CD8-positive, alpha-beta memory T cell (primary cell): ENCODE data around the gene TSPAN31. TPM values are rescaled to one million over a fixed set of nuclear protein-coding genes. Genes with fewer than 3 reads are reported as not detected.

ENCODE experiments used
- CTCF ChIA-PET: fragments of 350-600 bp; sonication (Branson Sonifier 250); formaldehyde crosslinking; loops from one replicate; lab custom pipeline; 2021; ENCODE audit warnings: antibody characterized with exemption; lab: Charles Lee
- POLR2A ChIA-PET: fragments of 350-600 bp; sonication (Branson Sonifier 250); formaldehyde crosslinking; loops from one replicate; lab custom pipeline; 2021; ENCODE audit warnings: antibody characterized with exemption; lab: Charles Lee
- DNase-seq, 5 donors: peaks; one replicate each; pipeline versions ENCODE4 v3.0.0 to v3.0.0-alpha.2; 2020 to 2022; ENCODE audit warnings: mixed read lengths in 1 of 5
- H3K27ac ChIP-seq: one replicate; pipeline ENCODE4 v1.7.0; 2013; ENCODE audit warnings: low read depth, mild to moderate bottlenecking, low read length, moderate library complexity
- H3K27me3 ChIP-seq: 2 replicates; pipeline ENCODE4 v1.7.0; 2013; ENCODE audit warnings: low read length, mild to moderate bottlenecking; ENCODE audit not compliant: insufficient read depth, poor library complexity, severe bottlenecking
- H3K36me3 ChIP-seq: 2 replicates; pipeline ENCODE4 v1.7.0; 2013; ENCODE audit warnings: mild to moderate bottlenecking, low read length, moderate library complexity; ENCODE audit not compliant: insufficient read depth
- H3K4me1 ChIP-seq: 2 replicates; pipeline ENCODE4 v1.7.0; 2013; ENCODE audit warnings: mild to moderate bottlenecking, low read length, moderate library complexity; ENCODE audit not compliant: insufficient read depth
- H3K4me3 ChIP-seq: 2 replicates; pipeline ENCODE4 v1.7.0; 2013; ENCODE audit warnings: mild to moderate bottlenecking, low read length
- H3K9me3 ChIP-seq: 2 replicates; pipeline ENCODE4 v1.7.0; 2013; ENCODE audit warnings: mild to moderate bottlenecking, low read length
- H3K27ac Mint-ChIP-seq, 8 donors: one replicate each; pipeline ENCODE4 v1.8.0; 2020 to 2021; ENCODE audit warnings: mixed read lengths in 8 of 8, mild to moderate bottlenecking in 6 of 8, inconsistent platforms in 3 of 8, moderate library complexity in 3 of 8
- H3K27me3 Mint-ChIP-seq, 2 donors: one replicate each; pipeline ENCODE4 v1.8.0; 2020 to 2021; ENCODE audit warnings: mixed read lengths in 2 of 2, mild to moderate bottlenecking in 1 of 2, moderate library complexity in 1 of 2
- H3K36me3 Mint-ChIP-seq, 3 donors: one replicate each; pipeline ENCODE4 v1.8.0; 2020 to 2021; ENCODE audit warnings: mixed read lengths in 3 of 3, inconsistent platforms in 1 of 3, mild to moderate bottlenecking in 1 of 3
- H3K4me1 Mint-ChIP-seq, 3 donors: one replicate each; pipeline ENCODE4 v1.8.0; 2020 to 2021; ENCODE audit warnings: mixed read lengths in 3 of 3, inconsistent platforms in 1 of 3, mild to moderate bottlenecking in 1 of 3
- H3K4me3 Mint-ChIP-seq, 7 donors: one replicate each; pipeline ENCODE4 v1.8.0; 2020 to 2021; ENCODE audit warnings: mixed read lengths in 7 of 7, mild to moderate bottlenecking in 6 of 7, moderate library complexity in 4 of 7, inconsistent platforms in 2 of 7
- H3K9me3 Mint-ChIP-seq, 5 donors: one replicate each; pipeline ENCODE4 v1.8.0; 2020 to 2022; ENCODE audit warnings: mixed read lengths in 5 of 5, mild to moderate bottlenecking in 3 of 5, moderate library complexity in 2 of 5, inconsistent platforms in 1 of 5
- polyA plus RNA-seq: library from polyadenylated mRNA; unstranded; fragments of 300-500 nt; fragmentation: Illumina TruSeq; gene quantifications from one replicate; pipeline ENCODE4 v1.2.3, GENCODE V29; 2021
- total RNA-seq, 2 experiments: library from RNA; stranded (reverse); gene quantifications; one replicate each; pipeline ENCODE4 v1.2.3, GENCODE V29; 2021

The TSPAN31 gene, protein sequence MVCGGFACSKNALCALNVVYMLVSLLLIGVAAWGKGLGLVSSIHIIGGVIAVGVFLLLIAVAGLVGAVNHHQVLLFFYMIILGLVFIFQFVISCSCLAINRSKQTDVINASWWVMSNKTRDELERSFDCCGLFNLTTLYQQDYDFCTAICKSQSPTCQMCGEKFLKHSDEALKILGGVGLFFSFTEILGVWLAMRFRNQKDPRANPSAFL
- 10 to 100 TPM; 12.0 to 13.0 TPM for total RNA-seq
- polyA plus RNA-seq: 46.9 TPM

DNA sequence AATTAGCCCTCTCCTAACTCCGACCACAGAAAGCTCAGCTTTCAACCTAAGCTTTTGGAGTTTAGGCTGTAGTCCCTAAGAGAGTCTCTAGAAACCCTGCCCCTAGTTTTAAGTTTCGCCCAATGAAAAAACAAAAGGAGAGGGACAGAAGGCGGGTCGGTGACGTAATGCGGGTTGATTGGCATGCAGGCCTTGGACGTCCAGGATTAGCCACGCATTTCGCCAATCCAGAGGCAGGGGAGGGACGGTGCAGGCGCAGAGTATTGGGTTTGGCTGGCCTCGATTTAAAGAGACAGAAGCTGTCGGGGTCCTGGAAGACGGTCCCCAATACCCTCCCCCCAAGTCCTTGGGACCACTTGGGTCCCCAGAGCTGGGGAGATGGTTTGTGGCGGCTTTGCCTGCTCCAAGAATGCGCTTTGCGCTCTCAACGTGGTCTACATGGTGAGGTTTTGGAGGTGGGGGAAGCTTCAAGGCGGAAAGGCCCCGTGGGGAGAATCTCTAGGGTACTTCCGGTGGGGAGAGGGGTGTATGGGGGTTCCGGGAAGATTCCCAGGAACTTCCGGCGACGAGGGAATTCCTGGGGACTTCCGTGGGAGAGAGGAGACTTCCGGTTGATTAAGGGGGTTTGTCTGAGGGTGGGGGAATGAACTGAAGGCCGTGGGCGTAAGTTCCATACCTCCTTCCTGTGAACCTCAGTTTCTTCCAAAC is at the start of gene TSPAN31:
TSS of gene TSPAN31 (plus strand) at position 263 of the 708 bp plus-strand sequence. CDS start at position 379, 116 bp downstream.
- peak within 1 kb of the TSS; percentile 85 to 96 (median 90) for H3K4me3 Mint-ChIP-seq
- peak within 1 kb of the TSS; percentile 84 to 99 (median 97) for H3K27ac Mint-ChIP-seq
- H3K9me3 Mint-ChIP-seq: no peaks in the 10 kb centered on the region
- peak within 1 kb of the TSS; percentile 74 for H3K4me3 ChIP-seq
- H3K9me3 ChIP-seq: no peaks in the 10 kb centered on the region
- H3K4me1 Mint-ChIP-seq: peaks cover 45 to 60% (median 51%) of the 10 kb centered on the region in 3 donors
- POLR2A ChIA-PET: interaction anchor here (0.6 to 1.5 kb wide), 6 partner anchors 12 to 28 kb away, joined by 3 to 7 read pairs (median 4); partner anchors contain the start of gene EEF1AKMT3
- peaks cover 19% of the 10 kb centered on the region for H3K36me3 ChIP-seq
- H3K27ac ChIP-seq: peak within 1 kb of the TSS; percentile 89
- H3K27me3 ChIP-seq: no peaks in the 10 kb centered on the region
- peaks cover 44% of the 10 kb centered on the region for H3K4me1 ChIP-seq
- peak; percentile 92 to 96 (median 93) for DNase-seq
- H3K27me3 Mint-ChIP-seq: peaks cover 0 to 5% of the 10 kb centered on the region in 2 donors
- H3K36me3 Mint-ChIP-seq: peaks cover 0 to 45% (median 10%) of the 10 kb centered on the region in 3 donors
- CTCF ChIA-PET: interaction anchor here (0.7 to 2.2 kb wide), 8 partner anchors 9 to 265 kb away, joined by 3 to 8 read pairs (median 4); partner anchors contain the start of genes ARHGAP9 and PIP4K2C

DNA sequence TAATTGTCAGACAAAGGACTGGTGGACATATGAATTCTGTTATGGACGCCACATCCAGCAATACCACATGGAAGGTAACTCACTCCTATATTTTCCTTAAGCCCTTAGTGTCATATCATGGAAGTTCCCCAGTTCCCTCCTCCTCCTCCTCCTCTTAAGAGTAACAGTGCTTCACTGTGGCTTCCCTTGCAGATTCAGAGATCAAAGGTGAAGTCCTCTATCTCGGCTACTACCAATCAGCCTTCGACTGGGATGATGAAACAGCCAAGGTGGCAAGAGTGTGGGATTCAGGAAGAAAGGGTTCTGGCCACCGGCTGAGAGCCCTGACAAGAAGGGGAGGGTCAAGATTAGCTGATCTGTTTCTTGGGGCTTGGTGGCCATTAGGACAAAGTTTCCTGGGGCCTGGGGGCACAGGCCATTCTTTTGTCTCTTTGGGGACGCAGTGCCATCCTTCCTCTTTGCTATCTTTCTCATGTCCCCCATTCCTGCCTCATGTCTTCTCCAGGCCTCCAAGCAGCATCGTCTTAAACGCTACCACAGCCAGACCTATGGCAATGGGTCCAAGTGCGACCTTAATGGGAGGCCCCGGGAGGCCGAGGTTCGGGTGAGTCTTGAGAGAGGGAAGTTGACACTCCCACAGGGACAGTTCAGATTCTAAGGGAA is 48.9 kb upstream of the TSPAN31 start:
- no peak for DNase-seq
- peak overlapping the region in 4 of 8 donors; percentile 13 to 75 (median 28) for H3K27ac Mint-ChIP-seq
- H3K4me3 ChIP-seq: no peak overlapping the region
- peaks cover 2 to 3% of the 10 kb centered on the region in 2 donors for H3K27me3 Mint-ChIP-seq
- H3K27ac ChIP-seq: no peak overlapping the region
- H3K4me1 Mint-ChIP-seq: peaks cover 6 to 38% (median 32%) of the 10 kb centered on the region in 3 donors
- H3K9me3 ChIP-seq: no peaks in the 10 kb centered on the region
- ChIA-PET POLR2A (no interaction called here), CTCF (no interaction called here)
- H3K4me1 ChIP-seq: peaks cover 18% of the 10 kb centered on the region
- H3K36me3 ChIP-seq: peaks cover 24% of the 10 kb centered on the region
- H3K36me3 Mint-ChIP-seq: peaks cover 6 to 50% (median 28%) of the 10 kb centered on the region in 3 donors
- peak overlapping the region in 5 of 7 donors; percentile 29 to 65 (median 44) for H3K4me3 Mint-ChIP-seq
- H3K9me3 Mint-ChIP-seq: no peaks in the 10 kb centered on the region
- H3K27me3 ChIP-seq: no peaks in the 10 kb centered on the region

GRCh38 chr12:57697076-57697475 is 47.8 kb upstream of the TSPAN31 start:
- Histone ChIP-seq H3K27ac (no peak overlapping the region), H3K9me3 (no peaks in the 10 kb centered on the region), H3K27me3 (no peaks in the 10 kb centered on the region), H3K4me1 (peaks cover 18% of the 10 kb centered on the region), H3K4me3 (no peak overlapping the region), H3K36me3 (peaks cover 24% of the 10 kb centered on the region)
- ChIA-PET POLR2A (no interaction called here), CTCF (no interaction called here)
- Mint-ChIP-seq H3K4me1 (peaks cover 6 to 39% (median 32%) of the 10 kb centered on the region in 3 donors), H3K4me3 (peak overlapping the region in 1 of 7 donors; percentile 55), H3K27ac (peak overlapping the region in 3 of 8 donors; percentile 12 to 58 (median 43)), H3K36me3 (peaks cover 6 to 54% (median 28%) of the 10 kb centered on the region in 3 donors), H3K27me3 (no peaks in the 10 kb centered on the region), H3K9me3 (no peaks in the 10 kb centered on the region)
- DNase-seq: no peak

- Mint-ChIP-seq H3K27ac (peak overlapping the region in 2 of 8 donors; percentile 36 to 46), H3K36me3 (peaks cover 16 to 67% (median 35%) of the 10 kb centered on the region in 3 donors), H3K9me3 (peaks cover 0 to 3% (median 0%) of the 10 kb centered on the region in 5 donors), H3K4me3 (peak overlapping the region in 2 of 7 donors; percentile 1 to 2), H3K4me1 (peaks cover 6 to 48% (median 37%) of the 10 kb centered on the region in 3 donors), H3K27me3 (no peaks in the 10 kb centered on the region)
- ChIA-PET CTCF (interaction anchor here (1.0 kb wide), 1 partner anchor 85 kb away, joined by 3 read pairs; the partner anchor contains the start of gene TSFM), POLR2A (no interaction called here)
- no peaks in the 10 kb centered on the region for H3K27me3 ChIP-seq
- H3K36me3 ChIP-seq: peaks cover 26% of the 10 kb centered on the region
- no peak overlapping the region for H3K27ac ChIP-seq
- H3K9me3 ChIP-seq: no peaks in the 10 kb centered on the region
- DNase-seq: no peak
- peaks cover 14% of the 10 kb centered on the region for H3K4me1 ChIP-seq
- H3K4me3 ChIP-seq: no peak overlapping the region
Observed at GRCh38 chr12:57698414-57698813, 46.4 kb upstream of the TSPAN31 start.

- Mint-ChIP-seq H3K27ac (peak overlapping the region in 1 of 8 donors; percentile 52), H3K4me1 (peaks cover 6 to 48% (median 37%) of the 10 kb centered on the region in 3 donors), H3K36me3 (peaks cover 31 to 83% (median 41%) of the 10 kb centered on the region in 3 donors), H3K4me3 (peak overlapping the region in 1 of 7 donors; percentile 17), H3K9me3 (peaks cover 5 to 9% (median 6%) of the 10 kb centered on the region in 5 donors), H3K27me3 (no peaks in the 10 kb centered on the region)
- Histone ChIP-seq H3K4me1 (peaks cover 4% of the 10 kb centered on the region), H3K4me3 (no peak overlapping the region), H3K27ac (no peak overlapping the region), H3K36me3 (peaks cover 35% of the 10 kb centered on the region), H3K27me3 (no peaks in the 10 kb centered on the region), H3K9me3 (peaks cover 3% of the 10 kb centered on the region)
- no peak for DNase-seq
- ChIA-PET POLR2A (no interaction called here), CTCF (no interaction called here)
Observed at GRCh38 chr12:57700317-57700716, 44.5 kb upstream of the TSPAN31 start.

DNA sequence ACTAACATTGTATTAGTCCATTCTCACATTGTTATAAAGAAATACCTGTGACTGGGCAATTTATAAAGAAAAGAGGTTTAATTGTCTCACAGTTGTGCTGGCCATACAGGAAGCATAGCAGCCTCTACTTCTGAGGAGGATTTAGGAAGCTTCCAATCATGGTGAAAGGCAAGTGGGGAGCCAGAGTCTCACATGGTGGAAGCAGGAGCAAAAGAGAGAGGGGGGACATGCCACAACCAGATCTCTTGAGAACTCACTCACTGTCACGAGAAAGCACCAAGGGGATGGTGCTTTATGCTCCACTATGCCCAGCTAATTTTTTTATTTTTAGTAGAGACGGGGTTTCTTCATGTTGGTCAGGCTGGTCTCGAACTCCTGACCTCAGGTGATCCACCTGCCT is 37.6 kb upstream of the TSPAN31 start:
- H3K9me3 ChIP-seq: peaks cover 3% of the 10 kb centered on the region
- H3K27me3 ChIP-seq: no peaks in the 10 kb centered on the region
- Mint-ChIP-seq H3K9me3 (peaks cover 5 to 9% (median 6%) of the 10 kb centered on the region in 5 donors), H3K27me3 (peaks cover 0 to 1% of the 10 kb centered on the region in 2 donors), H3K4me1 (peaks cover 6 to 13% (median 10%) of the 10 kb centered on the region in 3 donors), H3K27ac (peak overlapping the region in 3 of 8 donors; percentile 31 to 48 (median 38)), H3K36me3 (peaks cover 30 to 70% (median 30%) of the 10 kb centered on the region in 3 donors), H3K4me3 (no peak overlapping the region)
- no peak overlapping the region for H3K27ac ChIP-seq
- H3K4me3 ChIP-seq: no peak overlapping the region
- DNase-seq: no peak
- CTCF ChIA-PET: interaction anchor here (0.8 kb wide), 1 partner anchor 13 kb away, joined by 3 read pairs; the partner anchor contains the start of gene OS9
- H3K4me1 ChIP-seq: no peaks in the 10 kb centered on the region
- POLR2A ChIA-PET: no interaction called here
- peaks cover 15% of the 10 kb centered on the region for H3K36me3 ChIP-seq

GRCh38 chr12:57708296-57708695 is 36.5 kb upstream of the TSPAN31 start:
- H3K9me3 Mint-ChIP-seq: peaks cover 5 to 9% (median 6%) of the 10 kb centered on the region in 5 donors
- H3K27ac ChIP-seq: no peak overlapping the region
- no peak overlapping the region for H3K4me3 ChIP-seq
- no peak overlapping the region for H3K4me3 Mint-ChIP-seq
- H3K27me3 Mint-ChIP-seq: peaks cover 0 to 1% of the 10 kb centered on the region in 2 donors
- peaks cover 3% of the 10 kb centered on the region for H3K9me3 ChIP-seq
- peaks cover 23 to 68% (median 25%) of the 10 kb centered on the region in 3 donors for H3K36me3 Mint-ChIP-seq
- no peak overlapping the region for H3K27ac Mint-ChIP-seq
- ChIA-PET POLR2A (interaction anchor here (0.7 kb wide), 1 partner anchor 180 kb away, joined by 5 read pairs; no protein-coding TSS in a partner anchor), CTCF (no interaction called here)
- H3K27me3 ChIP-seq: no peaks in the 10 kb centered on the region
- H3K4me1 Mint-ChIP-seq: peaks cover 5 to 7% (median 6%) of the 10 kb centered on the region in 3 donors
- peaks cover 14% of the 10 kb centered on the region for H3K36me3 ChIP-seq
- DNase-seq: no peak
- H3K4me1 ChIP-seq: no peaks in the 10 kb centered on the region
